ENCODE measurements around the gene PLEK.

Gene PLEK

DNA sequence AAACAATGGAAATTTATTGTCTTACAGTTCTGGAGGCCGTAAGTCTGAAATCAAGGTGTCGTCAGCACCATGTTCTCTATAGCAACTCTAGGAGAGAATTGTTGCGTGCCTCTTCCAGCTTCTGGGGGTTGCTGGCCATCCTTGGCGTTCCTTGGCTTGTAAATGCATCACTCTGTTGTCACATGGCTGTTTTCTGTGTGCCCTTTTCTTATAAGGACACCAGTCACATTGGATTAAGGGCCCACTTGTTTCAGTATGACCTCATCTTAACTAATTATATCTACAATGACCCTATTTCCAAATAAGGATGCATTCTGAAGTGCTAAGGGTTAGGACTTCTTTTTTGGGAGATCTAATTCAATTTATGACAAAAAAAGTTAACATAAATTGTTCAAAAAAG, 1.4 kb upstream of the PLEK start:
- H3K4me3 ChIP-seq (ENCODE audit: low read length) = no peak overlapping the region
- TF ChIP-seq, protein P1, sequence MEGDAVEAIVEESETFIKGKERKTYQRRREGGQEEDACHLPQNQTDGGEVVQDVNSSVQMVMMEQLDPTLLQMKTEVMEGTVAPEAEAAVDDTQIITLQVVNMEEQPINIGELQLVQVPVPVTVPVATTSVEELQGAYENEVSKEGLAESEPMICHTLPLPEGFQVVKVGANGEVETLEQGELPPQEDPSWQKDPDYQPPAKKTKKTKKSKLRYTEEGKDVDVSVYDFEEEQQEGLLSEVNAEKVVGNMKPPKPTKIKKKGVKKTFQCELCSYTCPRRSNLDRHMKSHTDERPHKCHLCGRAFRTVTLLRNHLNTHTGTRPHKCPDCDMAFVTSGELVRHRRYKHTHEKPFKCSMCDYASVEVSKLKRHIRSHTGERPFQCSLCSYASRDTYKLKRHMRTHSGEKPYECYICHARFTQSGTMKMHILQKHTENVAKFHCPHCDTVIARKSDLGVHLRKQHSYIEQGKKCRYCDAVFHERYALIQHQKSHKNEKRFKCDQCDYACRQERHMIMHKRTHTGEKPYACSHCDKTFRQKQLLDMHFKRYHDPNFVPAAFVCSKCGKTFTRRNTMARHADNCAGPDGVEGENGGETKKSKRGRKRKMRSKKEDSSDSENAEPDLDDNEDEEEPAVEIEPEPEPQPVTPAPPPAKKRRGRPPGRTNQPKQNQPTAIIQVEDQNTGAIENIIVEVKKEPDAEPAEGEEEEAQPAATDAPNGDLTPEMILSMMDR (IDR thresholded peaks at IDR 0.05; ENCODE audit: insufficient read depth, low read depth, low read length, missing control alignments) = no peak
- DNase-seq (ENCODE audit: low read depth) = no peak

GRCh38 chr2:68366083-68366560, 1.0 kb downstream of the PLEK start:
- DNase-seq (ENCODE audit: low read depth) = no peak
- no peak overlapping the region for H3K4me3 ChIP-seq (ENCODE audit: low read length)
- TF ChIP-seq, protein P1 (IDR thresholded peaks at IDR 0.05; ENCODE audit: insufficient read depth, low read depth, low read length, missing control alignments) = no peak

DNA sequence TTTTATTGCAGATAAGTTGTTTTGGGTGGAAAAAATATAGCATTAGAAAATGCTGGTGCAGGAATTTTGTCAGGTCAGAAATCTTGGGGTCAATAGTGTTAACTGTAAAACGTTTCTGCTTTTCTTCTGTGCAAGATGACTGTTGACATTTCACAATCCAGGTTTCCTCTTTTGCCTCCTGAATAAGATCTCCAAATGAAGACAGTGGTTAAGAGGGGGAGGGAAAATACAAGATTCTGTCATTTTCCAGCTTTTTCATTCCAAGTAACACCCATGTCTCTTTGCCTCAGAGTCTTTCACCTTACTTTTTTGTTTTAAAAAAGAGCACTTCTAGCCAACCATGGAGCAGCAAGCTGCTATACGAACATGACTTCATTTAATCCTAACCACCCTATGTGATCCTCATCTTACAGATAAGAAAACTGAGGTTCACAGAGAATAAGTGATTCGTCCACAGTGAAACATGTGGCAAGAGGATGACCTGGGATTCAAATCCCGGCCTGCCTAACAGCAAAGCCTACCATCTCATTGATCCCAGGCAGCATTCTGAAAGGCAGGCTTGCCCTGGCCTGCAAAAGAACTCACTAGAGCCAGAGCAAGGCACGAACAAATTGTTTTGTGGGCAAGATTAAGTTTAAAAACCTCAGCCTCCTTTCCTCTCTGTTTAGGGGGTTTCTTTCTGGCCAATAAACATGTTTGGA, 3.0 kb downstream of the PLEK start:
- TF ChIP-seq, protein P1 (IDR thresholded peaks at IDR 0.05; ENCODE audit: insufficient read depth, low read depth, low read length, missing control alignments) = no peak
- no peak overlapping the region for H3K4me3 ChIP-seq (ENCODE audit: low read length)
- DNase-seq (ENCODE audit: low read depth) = peak; percentile 57

DNA sequence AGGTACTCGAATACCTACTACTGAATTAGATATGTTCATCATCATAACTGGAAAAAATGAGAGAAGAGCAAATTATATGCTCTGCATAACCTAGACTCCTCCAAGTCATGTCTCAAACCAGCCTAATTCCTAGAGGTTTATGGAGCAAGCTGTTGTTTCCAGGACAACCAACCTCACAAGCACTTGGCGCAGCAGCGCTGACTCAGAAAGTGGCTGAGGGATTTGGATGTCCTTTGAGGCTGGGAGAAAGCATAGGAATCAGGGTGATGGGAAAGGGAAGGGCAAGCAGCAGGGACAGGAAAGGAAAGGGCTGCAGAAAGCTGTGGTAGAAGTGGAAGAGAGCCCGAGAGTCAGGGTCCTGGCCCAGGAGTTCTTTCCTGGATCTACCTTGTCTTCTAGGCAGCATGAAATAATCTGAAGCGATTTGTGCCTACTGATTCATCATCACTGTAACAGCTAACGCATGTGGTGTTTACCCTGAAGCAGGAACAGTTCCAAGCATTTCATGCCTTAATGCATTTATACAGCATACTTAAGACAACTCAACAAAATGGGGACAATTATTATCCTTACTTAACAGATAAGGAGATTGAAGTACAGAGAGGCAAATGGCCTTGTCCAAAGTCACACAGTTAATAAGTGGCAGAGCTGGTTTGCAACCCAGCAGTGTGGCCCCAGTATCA, 3.7 kb downstream of the PLEK start:
- H3K4me3 ChIP-seq (ENCODE audit: low read length) = no peak overlapping the region
- peak; percentile 82 for DNase-seq (ENCODE audit: low read depth)
- TF ChIP-seq, protein P1 (IDR thresholded peaks at IDR 0.05; ENCODE audit: insufficient read depth, low read depth, low read length, missing control alignments) = no peak

DNA sequence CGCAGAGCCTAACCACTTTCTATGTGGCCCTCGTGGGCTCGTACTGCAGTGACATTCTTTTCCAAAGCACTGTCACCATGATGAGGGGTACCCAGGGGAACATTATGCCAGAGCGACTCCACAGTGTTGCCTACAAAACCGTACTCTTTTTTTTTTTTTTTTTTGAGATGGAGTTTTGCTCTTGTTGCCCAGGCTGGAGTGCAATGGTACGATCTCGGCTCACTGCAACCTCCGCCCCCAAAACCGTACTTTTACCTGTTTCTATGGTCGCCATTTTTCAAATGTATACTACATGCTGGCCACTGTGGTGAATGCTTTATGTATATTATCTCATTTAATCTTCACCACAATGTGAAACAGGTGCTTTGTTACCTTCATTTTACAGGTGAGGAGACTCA, 4.3 kb downstream of the PLEK start:
- H3K4me3 ChIP-seq (ENCODE audit: low read length) = no peak overlapping the region
- TF ChIP-seq, protein P1 (IDR thresholded peaks at IDR 0.05; ENCODE audit: insufficient read depth, low read depth, low read length, missing control alignments) = no peak
- DNase-seq (ENCODE audit: low read depth) = no peak

- DNase-seq (ENCODE audit: low read depth) = no peak
- TF ChIP-seq, protein P1 (IDR thresholded peaks at IDR 0.05; ENCODE audit: insufficient read depth, low read depth, low read length, missing control alignments) = no peak
- no peak overlapping the region for H3K4me3 ChIP-seq (ENCODE audit: low read length)
Observed at GRCh38 chr2:68371138-68371537, 6.1 kb downstream of the PLEK start.

Data from epithelial cell of esophagus (primary cell).